Kidney epithelial cell (primary cell): Measurements from ENCODE around the gene NBL1. TPM values are rescaled to one million over a fixed set of nuclear protein-coding genes. Genes with fewer than 3 reads are reported as not detected.
A peak's percentile ranks its signal among the peaks of the same experiment; 100 is the strongest.

ENCODE experiments used
- DNase-seq: peaks from one replicate; pipeline ENCODE4 v3.0.0-alpha.2; 2010; ENCODE audit warnings: low read depth
- H3K27me3 ChIP-seq: 2 replicates; pipeline ENCODE4 v1.6.0; 2011; ENCODE audit warnings: low read length; ENCODE audit not compliant: control insufficient read depth, insufficient read depth
- H3K36me3 ChIP-seq: 2 replicates; pipeline ENCODE4 v1.5.1; 2011; ENCODE audit warnings: low read length; ENCODE audit not compliant: control insufficient read depth, insufficient read depth
- H3K4me3 ChIP-seq: 2 replicates; pipeline ENCODE4 v1.5.1; 2011; ENCODE audit warnings: low read depth, mild to moderate bottlenecking, control low read depth, low read length
- CTCF ChIP-seq: IDR thresholded peaks from 2 replicates; pipeline ENCODE4 v1.5.1; 2011; ENCODE audit warnings: mild to moderate bottlenecking, moderate library complexity, low read length, control low read depth, inconsistent platforms; ENCODE audit not compliant: insufficient read depth, poor library complexity, severe bottlenecking
- total RNA-seq: library from RNA; depleted of rRNA; stranded (reverse); fragments of >200 nt; gene quantifications from 2 replicates; pipeline ENCODE4 v1.2.3, GENCODE V29; 2015

NBL1 gene
- 71.0 and 76.7 TPM in 2 replicates for total RNA-seq

DNA sequence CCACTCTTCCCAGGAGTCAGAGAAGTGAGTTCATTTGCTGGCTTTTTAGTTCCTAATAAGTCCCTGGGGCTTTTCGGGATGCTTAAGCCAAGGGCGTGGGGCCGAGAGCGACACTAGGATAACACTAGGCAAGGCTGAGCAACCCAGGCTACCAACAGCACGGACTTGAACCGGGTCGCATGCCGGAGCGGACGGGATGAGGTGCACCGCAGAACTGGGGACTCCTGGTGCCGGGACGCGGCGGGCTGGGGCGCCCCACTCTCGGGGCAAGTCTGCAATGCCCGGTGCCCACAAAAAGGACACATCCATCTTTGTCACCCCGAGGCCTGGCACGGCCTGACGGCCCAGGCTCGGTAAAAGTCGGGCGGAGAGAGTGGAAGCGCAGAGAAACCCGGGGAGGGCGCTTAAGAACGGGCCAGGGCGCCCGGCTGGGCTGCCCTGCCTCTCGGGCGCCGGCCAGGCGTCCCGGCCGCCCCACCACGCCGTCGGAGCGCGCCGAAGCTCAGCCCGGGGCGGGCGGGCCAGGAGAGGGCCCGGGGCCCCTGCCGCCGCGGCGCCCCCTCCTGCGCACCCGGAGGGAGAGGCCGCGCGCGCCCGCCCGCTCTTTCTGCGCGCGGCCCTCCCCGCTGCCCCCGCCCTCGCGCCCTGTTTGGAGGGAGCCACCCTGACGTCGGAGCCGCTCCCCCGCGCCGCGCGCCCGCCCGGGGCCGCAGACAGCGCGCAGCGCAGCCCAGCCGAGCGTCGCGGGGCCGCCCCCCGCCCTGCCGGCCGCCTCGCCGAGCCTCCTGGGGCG lies at the start of gene NBL1:
Gene NBL1 (plus strand): TSS at position 710 of the 793 bp plus-strand sequence. CDS start 10,720 bp downstream, outside the sequence.
- H3K27me3 ChIP-seq = no peaks in the 10 kb centered on the region
- TF ChIP-seq CTCF = no peak
- DNase-seq = no peak
- no peaks in the 10 kb centered on the region for H3K36me3 ChIP-seq
- H3K4me3 ChIP-seq = peak within 1 kb of the TSS; percentile 64

DNA sequence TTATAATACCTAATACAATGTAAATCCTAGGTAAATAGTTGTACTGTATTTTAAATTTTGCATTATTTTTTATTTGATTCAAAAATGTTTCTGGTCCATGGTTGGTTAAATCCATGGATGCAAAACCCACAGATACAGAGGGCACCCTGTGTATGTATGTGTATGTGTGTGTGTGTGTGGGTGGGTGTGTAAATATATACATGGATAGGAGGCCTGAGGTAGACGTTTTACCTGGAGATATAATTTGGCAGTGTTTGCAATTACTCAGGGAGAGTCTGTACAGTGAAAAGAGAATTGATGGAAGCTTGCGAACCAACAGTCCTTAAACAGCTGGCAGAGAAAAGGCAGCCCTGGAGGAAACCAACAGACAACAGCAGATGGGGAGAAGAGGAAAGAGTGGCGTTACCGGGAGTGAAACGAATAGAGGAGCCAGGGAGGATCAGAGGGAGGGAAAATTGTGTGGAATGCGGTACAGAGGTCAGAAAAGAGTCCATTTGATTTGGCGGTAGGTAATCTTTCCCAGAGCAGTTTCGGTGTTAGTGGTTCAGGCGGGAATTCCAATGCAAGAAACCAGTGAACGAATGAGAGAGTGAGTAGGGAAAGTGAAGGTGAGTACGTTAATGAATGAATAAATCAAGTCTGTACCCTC lies 47.9 kb upstream of the NBL1 start:
- DNase-seq = peak; percentile 28
- peak overlapping the region; percentile 97 for H3K4me3 ChIP-seq
- H3K27me3 ChIP-seq = no peaks in the 10 kb centered on the region
- TF ChIP-seq CTCF = no peak
- H3K36me3 ChIP-seq = no peaks in the 10 kb centered on the region

- Histone ChIP-seq H3K4me3 (peak overlapping the region; percentile 97), H3K27me3 (no peaks in the 10 kb centered on the region), H3K36me3 (no peaks in the 10 kb centered on the region)
- peak; percentile 89 for DNase-seq
- TF ChIP-seq CTCF = no peak
Observed at GRCh38 chr1:19596714-19597495, 47.2 kb upstream of the NBL1 start.

DNA sequence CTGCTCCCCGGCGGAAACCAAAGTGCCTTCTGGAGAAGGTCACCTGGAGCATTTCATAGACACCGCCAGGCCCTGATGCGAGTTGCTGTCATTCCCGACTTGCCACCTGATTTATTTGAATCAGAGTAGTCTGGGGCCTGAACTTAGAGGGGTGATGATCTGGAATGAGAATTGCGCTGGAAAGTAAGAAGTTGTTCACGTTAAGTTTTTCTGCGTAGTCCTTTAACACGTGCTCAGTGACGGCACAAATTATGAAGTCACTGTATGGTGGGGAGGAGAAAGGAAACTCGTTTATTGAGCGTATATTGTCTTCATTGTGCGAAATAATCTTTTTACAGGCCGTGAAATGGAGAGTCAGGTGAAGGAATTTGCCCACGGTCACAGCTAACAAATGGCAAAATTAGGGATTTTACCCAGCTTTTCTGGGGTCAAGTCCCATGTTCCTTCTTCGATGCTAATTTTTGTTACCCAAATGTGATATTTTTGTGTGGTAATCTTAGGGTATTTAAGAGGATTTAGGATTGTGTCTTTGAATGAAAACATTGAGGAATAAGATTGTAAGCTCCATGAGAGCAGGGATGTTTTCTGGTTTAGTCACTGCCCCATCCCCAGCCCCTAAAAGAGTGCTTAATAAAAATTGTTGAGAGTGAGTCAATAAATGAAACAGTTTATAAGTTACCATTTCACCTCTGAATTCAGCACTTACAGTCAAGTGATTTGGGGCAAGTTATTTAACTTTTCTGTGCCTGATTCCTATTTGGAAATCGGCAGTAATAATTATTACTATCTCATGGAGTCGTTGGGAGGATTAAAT lies 46.4 kb upstream of the NBL1 start:
- peak overlapping the region; percentile 97 for H3K4me3 ChIP-seq
- no peaks in the 10 kb centered on the region for H3K36me3 ChIP-seq
- no peak for TF ChIP-seq CTCF
- H3K27me3 ChIP-seq = no peaks in the 10 kb centered on the region
- no peak for DNase-seq

DNA sequence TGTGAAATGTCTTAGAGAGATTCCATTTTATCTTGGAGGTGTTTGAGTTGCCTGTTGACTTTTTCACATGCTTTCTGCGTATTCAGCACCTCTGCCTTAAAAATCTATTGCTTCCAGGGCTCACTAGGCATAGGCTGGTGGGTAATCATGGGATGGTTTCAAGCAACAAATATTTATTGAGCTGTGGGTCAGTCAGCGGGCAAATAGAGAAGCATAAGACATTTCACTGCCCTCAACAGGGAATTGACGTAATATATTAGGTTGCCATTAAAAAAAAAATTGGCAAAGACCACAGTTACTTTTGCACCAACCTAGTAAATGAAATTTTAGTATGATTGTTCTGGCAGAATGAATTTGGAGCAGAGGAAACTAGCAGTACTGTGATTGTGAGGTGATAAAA lies 44.3 kb upstream of the NBL1 start:
- H3K36me3 ChIP-seq = no peaks in the 10 kb centered on the region
- no peaks in the 10 kb centered on the region for H3K27me3 ChIP-seq
- DNase-seq = no peak
- no peak for TF ChIP-seq CTCF
- no peak overlapping the region for H3K4me3 ChIP-seq
